ENCODE measurements around the gene ROR2.
"Not testable (repeated sequence)": the region's sequence is repeated elsewhere in the genome, so short reads cannot be mapped to it uniquely, and the experiment has no call there.

The ROR2 gene

GRCh38 chr9:91644433-91644832 is 305.6 kb downstream of the ROR2 start:
- no peak overlapping the region for H3K4me3 ChIP-seq (ENCODE audit: low read depth, low read length)
- TF ChIP-seq, protein P1, sequence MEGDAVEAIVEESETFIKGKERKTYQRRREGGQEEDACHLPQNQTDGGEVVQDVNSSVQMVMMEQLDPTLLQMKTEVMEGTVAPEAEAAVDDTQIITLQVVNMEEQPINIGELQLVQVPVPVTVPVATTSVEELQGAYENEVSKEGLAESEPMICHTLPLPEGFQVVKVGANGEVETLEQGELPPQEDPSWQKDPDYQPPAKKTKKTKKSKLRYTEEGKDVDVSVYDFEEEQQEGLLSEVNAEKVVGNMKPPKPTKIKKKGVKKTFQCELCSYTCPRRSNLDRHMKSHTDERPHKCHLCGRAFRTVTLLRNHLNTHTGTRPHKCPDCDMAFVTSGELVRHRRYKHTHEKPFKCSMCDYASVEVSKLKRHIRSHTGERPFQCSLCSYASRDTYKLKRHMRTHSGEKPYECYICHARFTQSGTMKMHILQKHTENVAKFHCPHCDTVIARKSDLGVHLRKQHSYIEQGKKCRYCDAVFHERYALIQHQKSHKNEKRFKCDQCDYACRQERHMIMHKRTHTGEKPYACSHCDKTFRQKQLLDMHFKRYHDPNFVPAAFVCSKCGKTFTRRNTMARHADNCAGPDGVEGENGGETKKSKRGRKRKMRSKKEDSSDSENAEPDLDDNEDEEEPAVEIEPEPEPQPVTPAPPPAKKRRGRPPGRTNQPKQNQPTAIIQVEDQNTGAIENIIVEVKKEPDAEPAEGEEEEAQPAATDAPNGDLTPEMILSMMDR (IDR thresholded peaks at IDR 0.05; ENCODE audit: low read depth, low read length, missing control alignments) = no peak
- DNase-seq (ENCODE audit: low read depth) = no peak

GRCh38 chr9:91643481-91644077 is 306.4 kb downstream of the ROR2 start:
- no peak for DNase-seq (ENCODE audit: low read depth)
- TF ChIP-seq, protein P1 (IDR thresholded peaks at IDR 0.05; ENCODE audit: low read depth, low read length, missing control alignments) = no peak
- no peak overlapping the region for H3K4me3 ChIP-seq (ENCODE audit: low read depth, low read length)

DNA sequence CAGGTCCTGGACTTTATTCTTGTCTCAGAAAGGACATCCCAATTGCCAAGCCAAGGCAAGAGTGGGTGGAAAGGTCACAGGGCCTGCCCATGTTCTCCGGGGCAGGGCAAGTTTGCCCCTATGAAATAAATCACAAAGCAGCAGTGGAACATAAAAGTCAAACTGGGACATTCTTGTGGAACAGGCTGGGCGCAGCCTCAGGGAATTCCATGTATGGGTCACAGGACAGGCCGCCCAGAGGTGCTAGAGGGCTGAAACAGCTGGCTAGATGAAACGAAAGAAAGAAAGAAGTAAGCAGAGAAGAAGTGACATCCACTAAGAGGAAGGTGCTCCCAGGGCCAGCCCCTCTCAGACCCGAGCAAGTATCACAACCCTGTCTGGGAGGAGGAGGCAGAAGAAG is 307.3 kb downstream of the ROR2 start:
- TF ChIP-seq, protein P1 (IDR thresholded peaks at IDR 0.05; ENCODE audit: low read depth, low read length, missing control alignments) = no peak
- no peak for DNase-seq (ENCODE audit: low read depth)
- no peak overlapping the region for H3K4me3 ChIP-seq (ENCODE audit: low read depth, low read length)

GRCh38 chr9:91640428-91640827 is 309.6 kb downstream of the ROR2 start:
- no peak overlapping the region for H3K4me3 ChIP-seq (ENCODE audit: low read depth, low read length)
- DNase-seq (ENCODE audit: low read depth) = no peak

DNA sequence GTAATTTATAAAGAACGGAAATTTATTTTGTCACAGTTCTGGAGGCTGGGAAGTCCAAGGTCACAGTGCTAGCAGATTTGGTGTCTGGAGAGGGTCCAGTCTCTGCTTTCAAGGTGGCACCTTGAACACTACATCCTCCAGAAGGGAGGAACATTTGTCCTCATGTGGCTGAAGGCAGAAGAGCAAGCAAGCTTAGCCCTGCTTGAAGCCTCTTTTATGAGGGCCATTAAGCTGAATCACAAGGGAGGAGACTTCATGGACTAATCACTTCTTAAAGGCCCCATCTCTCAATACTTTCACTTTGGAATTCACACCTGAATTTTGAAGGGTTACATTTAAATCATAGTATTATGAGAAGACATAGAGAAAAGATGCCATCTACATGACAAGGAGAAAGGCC is 311.0 kb downstream of the ROR2 start:
- TF ChIP-seq, protein P1 (IDR thresholded peaks at IDR 0.05; ENCODE audit: low read depth, low read length, missing control alignments) = no peak
- H3K4me3 ChIP-seq (ENCODE audit: low read depth, low read length) = no peak overlapping the region
- DNase-seq (ENCODE audit: low read depth) = no peak

More at GRCh38 chr9:91640428-91640827, 309.6 kb downstream of the ROR2 start:
- TF ChIP-seq, protein P1 (IDR thresholded peaks at IDR 0.05; ENCODE audit: low read depth, low read length, missing control alignments) = no peak

- not testable (repeated sequence) for DNase-seq (ENCODE audit: low read depth); H3K4me3 ChIP-seq (ENCODE audit: low read depth, low read length)
Measured at GRCh38 chr9:91634832-91635231, 315.2 kb downstream of the ROR2 start.

- H3K4me3 ChIP-seq (ENCODE audit: low read depth, low read length) = no peak overlapping the region
- no peak for DNase-seq (ENCODE audit: low read depth)
- TF ChIP-seq, protein P1 (IDR thresholded peaks at IDR 0.05; ENCODE audit: low read depth, low read length, missing control alignments) = no peak
Measured at GRCh38 chr9:91629718-91630117, 320.3 kb downstream of the ROR2 start.

Data from GM12864 (cell line).